ENCODE measurements around the gene L3MBTL4. TPM values are rescaled to one million over a fixed set of nuclear protein-coding genes. Genes with fewer than 3 reads are reported as not detected.

The L3MBTL4 gene
- total RNA-seq, 3 donors from 2014 or later, result 7.8 to 23.0 (median 19.7) TPM

DNA sequence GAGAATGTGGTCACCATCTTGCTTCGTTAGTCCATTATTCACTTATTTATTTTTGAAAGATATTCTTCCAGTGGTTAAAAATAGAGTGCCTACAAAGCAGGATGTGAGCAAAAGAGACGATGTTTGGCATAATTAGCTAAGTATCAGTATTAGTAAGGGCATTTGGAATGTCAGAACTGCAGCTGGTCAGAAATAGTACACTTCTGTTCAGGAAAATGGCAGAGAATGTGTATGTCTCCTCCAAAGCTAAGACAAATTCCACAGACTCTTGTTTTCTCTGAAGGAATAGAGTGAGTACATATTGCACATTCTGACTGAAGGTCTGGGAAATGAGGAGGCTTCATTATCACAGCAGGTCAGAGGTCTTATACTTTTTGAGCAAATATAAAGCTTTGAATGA lies 209.0 kb downstream of the L3MBTL4 start:
- no peak for DNase-seq (ENCODE audit: low spot score in 2 of 2)
- Histone ChIP-seq H3K27ac (no peak overlapping the region), H3K36me3 (no peaks in the 10 kb centered on the region), H3K27me3 (no peaks in the 10 kb centered on the region), H3K4me1 (no peaks in the 10 kb centered on the region), H3K9me3 (no peaks in the 10 kb centered on the region), H3K4me3 (no peak overlapping the region)
- intact Hi-C loops (cut with DNase I; ENCODE audit: low total_unique reads), result no loop called here
- no peak for TF ChIP-seq POLR2A (IDR thresholded peaks at IDR 0.05)
- TF ChIP-seq, protein P1, sequence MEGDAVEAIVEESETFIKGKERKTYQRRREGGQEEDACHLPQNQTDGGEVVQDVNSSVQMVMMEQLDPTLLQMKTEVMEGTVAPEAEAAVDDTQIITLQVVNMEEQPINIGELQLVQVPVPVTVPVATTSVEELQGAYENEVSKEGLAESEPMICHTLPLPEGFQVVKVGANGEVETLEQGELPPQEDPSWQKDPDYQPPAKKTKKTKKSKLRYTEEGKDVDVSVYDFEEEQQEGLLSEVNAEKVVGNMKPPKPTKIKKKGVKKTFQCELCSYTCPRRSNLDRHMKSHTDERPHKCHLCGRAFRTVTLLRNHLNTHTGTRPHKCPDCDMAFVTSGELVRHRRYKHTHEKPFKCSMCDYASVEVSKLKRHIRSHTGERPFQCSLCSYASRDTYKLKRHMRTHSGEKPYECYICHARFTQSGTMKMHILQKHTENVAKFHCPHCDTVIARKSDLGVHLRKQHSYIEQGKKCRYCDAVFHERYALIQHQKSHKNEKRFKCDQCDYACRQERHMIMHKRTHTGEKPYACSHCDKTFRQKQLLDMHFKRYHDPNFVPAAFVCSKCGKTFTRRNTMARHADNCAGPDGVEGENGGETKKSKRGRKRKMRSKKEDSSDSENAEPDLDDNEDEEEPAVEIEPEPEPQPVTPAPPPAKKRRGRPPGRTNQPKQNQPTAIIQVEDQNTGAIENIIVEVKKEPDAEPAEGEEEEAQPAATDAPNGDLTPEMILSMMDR (IDR thresholded peaks at IDR 0.05), result no peak
- no peak for TF ChIP-seq POLR2AphosphoS5 (IDR thresholded peaks at IDR 0.05)

DNA sequence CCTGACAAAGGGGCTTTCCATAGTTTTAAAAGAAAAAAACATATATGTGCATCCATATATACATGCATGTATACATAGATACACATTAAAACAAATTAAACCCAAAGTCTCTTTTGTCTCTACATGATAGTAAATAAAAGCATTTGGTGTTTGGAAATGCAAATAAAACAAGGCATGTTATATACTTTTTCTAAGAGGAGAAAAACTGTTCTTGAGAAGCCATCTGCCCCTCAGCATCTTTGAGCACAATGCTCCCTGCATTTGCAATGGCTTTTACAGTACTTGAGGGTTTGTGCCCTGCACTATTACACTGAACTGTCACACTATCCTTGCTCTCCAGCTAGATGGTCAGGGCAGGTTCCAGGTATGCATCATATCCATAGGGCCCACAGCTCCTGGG lies 210.2 kb downstream of the L3MBTL4 start:
- H3K36me3 ChIP-seq, result no peaks in the 10 kb centered on the region
- TF ChIP-seq POLR2A (IDR thresholded peaks at IDR 0.05) (no peak), POLR2AphosphoS5 (IDR thresholded peaks at IDR 0.05) (no peak)
- TF ChIP-seq, protein P1 (IDR thresholded peaks at IDR 0.05), result no peak

DNA sequence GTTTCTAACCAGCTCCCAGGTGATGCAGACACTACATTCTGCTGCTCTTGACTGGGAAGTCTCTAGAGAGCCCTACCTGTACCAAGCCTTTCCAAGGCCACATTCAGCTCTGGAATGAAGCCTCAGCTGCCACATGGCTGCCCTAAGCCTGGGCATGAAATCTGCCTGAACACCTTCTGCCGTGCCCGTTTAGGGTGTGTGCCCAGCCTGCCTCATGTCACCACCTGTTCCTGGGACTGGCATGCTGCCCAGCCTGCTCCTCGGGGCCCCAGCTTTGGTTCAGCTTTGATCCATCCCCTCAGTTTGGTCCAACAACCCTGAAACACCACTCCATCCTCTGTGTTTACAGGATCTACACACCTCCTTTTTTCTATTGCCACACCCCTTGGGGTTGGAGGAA lies 210.9 kb downstream of the L3MBTL4 start:
- Histone ChIP-seq H3K4me3 (no peak overlapping the region), H3K27me3 (no peaks in the 10 kb centered on the region), H3K27ac (no peak overlapping the region), H3K36me3 (no peaks in the 10 kb centered on the region), H3K9me3 (no peaks in the 10 kb centered on the region), H3K4me1 (no peaks in the 10 kb centered on the region)
- TF ChIP-seq POLR2A (IDR thresholded peaks at IDR 0.05) (no peak), POLR2AphosphoS5 (IDR thresholded peaks at IDR 0.05) (no peak)
- TF ChIP-seq, protein P1 (IDR thresholded peaks at IDR 0.05), result no peak
- no peak for DNase-seq (ENCODE audit: low spot score in 2 of 2)
- intact Hi-C loops (cut with DNase I; ENCODE audit: low total_unique reads), result no loop called here

More for the DNA sequence above, 210.2 kb downstream of the L3MBTL4 start:
- Histone ChIP-seq H3K9me3 (no peaks in the 10 kb centered on the region), H3K27ac (no peak overlapping the region), H3K4me3 (no peak overlapping the region), H3K4me1 (no peaks in the 10 kb centered on the region), H3K27me3 (no peaks in the 10 kb centered on the region)
- intact Hi-C loops (cut with DNase I; ENCODE audit: low total_unique reads), result no loop called here
- no peak for DNase-seq (ENCODE audit: low spot score in 2 of 2)

DNA sequence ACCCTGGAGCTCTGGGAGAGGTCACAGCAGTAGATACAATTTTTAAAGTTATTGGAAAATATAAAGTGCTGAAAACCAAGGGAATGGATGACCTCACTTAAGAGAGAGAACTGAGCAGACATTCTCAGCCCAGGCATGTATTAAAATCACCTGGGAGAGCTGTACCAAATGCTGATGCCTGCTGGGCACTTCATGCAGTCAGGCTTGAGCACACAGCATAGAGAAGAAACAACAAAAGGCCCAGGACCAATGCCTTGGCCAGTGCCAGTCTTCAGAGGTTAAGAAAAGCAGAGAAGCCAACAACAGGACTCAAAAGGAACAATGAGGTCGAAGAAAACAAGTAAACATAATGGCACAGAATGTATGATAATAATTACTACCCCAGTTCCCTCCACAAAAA lies 211.8 kb downstream of the L3MBTL4 start:
- Histone ChIP-seq H3K27me3 (no peaks in the 10 kb centered on the region), H3K9me3 (no peaks in the 10 kb centered on the region)
- no peak for DNase-seq (ENCODE audit: low spot score in 2 of 2)

DNA sequence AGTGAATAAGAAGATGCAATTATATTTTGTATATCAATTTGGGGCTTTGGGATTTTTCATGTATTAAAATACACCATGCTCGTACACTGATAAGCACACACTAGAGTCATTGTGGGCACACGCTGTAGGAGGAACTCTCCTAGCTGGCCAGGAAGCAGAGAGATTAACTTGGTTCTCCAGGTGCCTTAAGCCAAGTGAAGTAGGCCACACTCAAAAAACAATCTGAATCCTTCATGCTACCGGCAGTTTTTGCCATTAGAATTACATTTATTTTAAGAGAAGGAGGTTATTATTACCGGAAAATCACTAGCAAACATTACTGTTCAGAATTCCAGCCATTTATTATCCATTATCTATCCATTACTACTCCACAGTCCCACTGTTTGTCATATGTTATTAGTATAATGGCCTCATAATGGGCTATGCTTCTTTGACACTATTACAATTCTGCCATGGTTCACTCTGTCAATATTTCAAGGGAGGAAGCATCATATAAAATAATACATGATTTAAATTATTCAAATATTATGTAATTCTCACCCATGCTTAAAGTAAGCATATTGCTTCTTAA lies 214.4 kb downstream of the L3MBTL4 start:
- Histone ChIP-seq H3K9me3 (no peaks in the 10 kb centered on the region), H3K27ac (no peak overlapping the region), H3K4me3 (no peak overlapping the region), H3K27me3 (no peaks in the 10 kb centered on the region), H3K36me3 (no peaks in the 10 kb centered on the region), H3K4me1 (no peaks in the 10 kb centered on the region)
- DNase-seq (ENCODE audit: low spot score in 2 of 2), result no peak
- TF ChIP-seq POLR2A (IDR thresholded peaks at IDR 0.05), result no peak
- no peak for TF ChIP-seq POLR2AphosphoS5 (IDR thresholded peaks at IDR 0.05)
- TF ChIP-seq, protein P1 (IDR thresholded peaks at IDR 0.05), result no peak
- intact Hi-C loops (cut with DNase I; ENCODE audit: low total_unique reads), result no loop called here

More for the DNA sequence above, 211.8 kb downstream of the L3MBTL4 start:
- Histone ChIP-seq H3K27ac (no peak overlapping the region), H3K4me1 (no peaks in the 10 kb centered on the region), H3K4me3 (no peak overlapping the region), H3K36me3 (no peaks in the 10 kb centered on the region)
- TF ChIP-seq POLR2A (IDR thresholded peaks at IDR 0.05) (no peak), POLR2AphosphoS5 (IDR thresholded peaks at IDR 0.05) (no peak)
- TF ChIP-seq, protein P1 (IDR thresholded peaks at IDR 0.05), result no peak
- intact Hi-C loops (cut with DNase I; ENCODE audit: low total_unique reads), result no loop called here
